ENCODE measurements around the gene STAG1. TPM values are rescaled to one million over a fixed set of nuclear protein-coding genes. Genes with fewer than 3 reads are reported as not detected.

Gene STAG1
- total and polyA plus RNA-seq, 9 of the 15 experiments (the other 6 are each of a cell fraction or from before 2014, with no cell fraction given) = 2.7 to 17.7 (median 8.8) TPM

GRCh38 chr3:136634821-136635220 is 117.4 kb downstream of the STAG1 start:
- no peaks in the 10 kb centered on the region for H3K9me1 ChIP-seq (ENCODE audit: control insufficient read depth, insufficient read depth, low read length)
- H3K9me3 ChIP-seq (replicated peaks; ENCODE audit: control insufficient read depth, insufficient read depth, low read depth, low read length) = no peaks in the 10 kb centered on the region
- H3K4me1 ChIP-seq (replicated peaks in 1 of 2; ENCODE audit: control insufficient read depth in 2 of 2, insufficient read depth in 2 of 2, low read length in 2 of 2) = peaks cover 0 to 6% of the 10 kb centered on the region in 2 experiments; a peak in 3 of 5 replicates
- in situ Hi-C loops (cut with MboI) = no loop called here
- no peak for FAIRE-seq
- H3K9ac ChIP-seq (ENCODE audit: insufficient read depth in 1 of 2, low read depth in 2 of 2, low read length in 2 of 2) = no peak overlapping the region
- no peak for ATAC-seq
- 72% methylated on average over 4 of the region's 4 CpGs for WGBS (ENCODE audit: insufficient coverage, low coverage, missing lambda C conversion rate)
- H2AFZ ChIP-seq (ENCODE audit: low read depth, low read length) = no peak overlapping the region
- H3K36me3 ChIP-seq (ENCODE audit: control insufficient read depth, insufficient read depth, low read length) = no peaks in the 10 kb centered on the region
- TF ChIP-seq PBX2 (CRISPR knock-in tag; IDR thresholded peaks at IDR 0.05; ENCODE audit: low read depth) = no peak
- TF ChIP-seq PBX2 (tag; conservative IDR thresholded peaks at IDR 0.05; ENCODE audit: low read depth) = no peak
- no peak for TF ChIP-seq NBN (IDR thresholded peaks at IDR 0.05; ENCODE audit: low read depth)
- no peak for TF ChIP-seq FOXK2 (conservative IDR thresholded peaks at IDR 0.05 in 1 of 2, IDR thresholded peaks at IDR 0.05 in 1 of 2; ENCODE audit: low read depth in 2 of 2)
- TF ChIP-seq, protein P1, sequence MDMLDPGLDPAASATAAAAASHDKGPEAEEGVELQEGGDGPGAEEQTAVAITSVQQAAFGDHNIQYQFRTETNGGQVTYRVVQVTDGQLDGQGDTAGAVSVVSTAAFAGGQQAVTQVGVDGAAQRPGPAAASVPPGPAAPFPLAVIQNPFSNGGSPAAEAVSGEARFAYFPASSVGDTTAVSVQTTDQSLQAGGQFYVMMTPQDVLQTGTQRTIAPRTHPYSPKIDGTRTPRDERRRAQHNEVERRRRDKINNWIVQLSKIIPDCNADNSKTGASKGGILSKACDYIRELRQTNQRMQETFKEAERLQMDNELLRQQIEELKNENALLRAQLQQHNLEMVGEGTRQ (CRISPR knock-in tag; IDR thresholded peaks at IDR 0.05) = no peak
- TF ChIP-seq, protein P2, sequence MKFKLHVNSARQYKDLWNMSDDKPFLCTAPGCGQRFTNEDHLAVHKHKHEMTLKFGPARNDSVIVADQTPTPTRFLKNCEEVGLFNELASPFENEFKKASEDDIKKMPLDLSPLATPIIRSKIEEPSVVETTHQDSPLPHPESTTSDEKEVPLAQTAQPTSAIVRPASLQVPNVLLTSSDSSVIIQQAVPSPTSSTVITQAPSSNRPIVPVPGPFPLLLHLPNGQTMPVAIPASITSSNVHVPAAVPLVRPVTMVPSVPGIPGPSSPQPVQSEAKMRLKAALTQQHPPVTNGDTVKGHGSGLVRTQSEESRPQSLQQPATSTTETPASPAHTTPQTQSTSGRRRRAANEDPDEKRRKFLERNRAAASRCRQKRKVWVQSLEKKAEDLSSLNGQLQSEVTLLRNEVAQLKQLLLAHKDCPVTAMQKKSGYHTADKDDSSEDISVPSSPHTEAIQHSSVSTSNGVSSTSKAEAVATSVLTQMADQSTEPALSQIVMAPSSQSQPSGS (CRISPR knock-in tag; IDR thresholded peaks at IDR 0.05) = no peak
- TF ChIP-seq SP1 (CRISPR knock-in tag; IDR thresholded peaks at IDR 0.05) = no peak
- TF ChIP-seq ZNF217 (CRISPR knock-in tag; IDR thresholded peaks at IDR 0.05) = no peak
- no peak for TF ChIP-seq DMBX1 (CRISPR knock-in tag; IDR thresholded peaks at IDR 0.05; ENCODE audit: borderline replicate concordance)
- TF ChIP-seq, protein P3, sequence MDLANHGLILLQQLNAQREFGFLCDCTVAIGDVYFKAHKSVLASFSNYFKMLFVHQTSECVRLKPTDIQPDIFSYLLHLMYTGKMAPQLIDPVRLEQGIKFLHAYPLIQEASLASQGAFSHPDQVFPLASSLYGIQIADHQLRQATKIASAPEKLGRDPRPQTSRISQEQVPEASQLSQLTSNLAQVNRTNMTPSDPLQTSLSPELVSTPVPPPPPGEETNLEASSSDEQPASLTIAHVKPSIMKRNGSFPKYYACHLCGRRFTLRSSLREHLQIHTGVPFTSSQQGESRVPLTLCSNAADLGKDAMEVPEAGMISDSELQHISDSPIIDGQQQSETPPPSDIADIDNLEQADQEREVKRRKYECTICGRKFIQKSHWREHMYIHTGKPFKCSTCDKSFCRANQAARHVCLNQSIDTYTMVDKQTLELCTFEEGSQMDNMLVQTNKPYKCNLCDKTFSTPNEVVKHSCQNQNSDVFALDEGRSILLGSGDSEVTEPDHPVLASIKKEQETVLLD (IDR thresholded peaks at IDR 0.05) = no peak
- TF ChIP-seq ZFPM2 (CRISPR knock-in tag; IDR thresholded peaks at IDR 0.05) = no peak
- TF ChIP-seq ZNF77 (CRISPR knock-in tag; IDR thresholded peaks at IDR 0.05) = no peak
- no peak for TF ChIP-seq ZNF57 (CRISPR knock-in tag; IDR thresholded peaks at IDR 0.05)
- no peak for TF ChIP-seq LCOR (CRISPR knock-in tag; IDR thresholded peaks at IDR 0.05)
- no peak for TF ChIP-seq CHD1 (IDR thresholded peaks at IDR 0.05; ENCODE audit: low read length)
- intact Hi-C loops (cut with micrococcal nuclease) = no loop called here
- POLR2A ChIA-PET = no interaction called here
- no TSS peak for BruUV-seq (replicated peaks)
- no peak overlapping the region for H3K4me2 ChIP-seq (ENCODE audit: insufficient read depth, low read length)
- H3K27ac ChIP-seq (ENCODE audit: extremely low read depth, low read depth, low read length) = no peak overlapping the region
- no peaks in the 10 kb centered on the region for H4K20me1 ChIP-seq (replicated peaks; ENCODE audit: control insufficient read depth, insufficient read depth, low read length)
- H3K27me3 ChIP-seq (ENCODE audit: control insufficient read depth in 2 of 2, insufficient read depth in 2 of 2, low read length in 2 of 2) = no peaks in the 10 kb centered on the region
- CTCF ChIA-PET (ENCODE audit: low intra/inter-chr PET ratio) = interaction anchor here (0.7 kb wide), 1 partner anchor 11 kb away, joined by 4 read pairs; no protein-coding TSS in a partner anchor
- no peak for DNase-seq (ENCODE audit: extremely low read depth in 1 of 4, low spot score in 3 of 4)
- peaks cover 32% of the 10 kb centered on the region for H3K79me2 ChIP-seq (ENCODE audit: control insufficient read depth, insufficient read depth, low read length)
- H3K4me3 ChIP-seq = no peak overlapping the region

Measured in K562 (cell line).